Measurements from ENCODE around the gene CAPN7. TPM values are rescaled to one million over a fixed set of nuclear protein-coding genes. Genes with fewer than 3 reads are reported as not detected.

CAPN7 gene
- total RNA-seq, 2 experiments from 2014 or later = 22.2 to 27.5 TPM

DNA sequence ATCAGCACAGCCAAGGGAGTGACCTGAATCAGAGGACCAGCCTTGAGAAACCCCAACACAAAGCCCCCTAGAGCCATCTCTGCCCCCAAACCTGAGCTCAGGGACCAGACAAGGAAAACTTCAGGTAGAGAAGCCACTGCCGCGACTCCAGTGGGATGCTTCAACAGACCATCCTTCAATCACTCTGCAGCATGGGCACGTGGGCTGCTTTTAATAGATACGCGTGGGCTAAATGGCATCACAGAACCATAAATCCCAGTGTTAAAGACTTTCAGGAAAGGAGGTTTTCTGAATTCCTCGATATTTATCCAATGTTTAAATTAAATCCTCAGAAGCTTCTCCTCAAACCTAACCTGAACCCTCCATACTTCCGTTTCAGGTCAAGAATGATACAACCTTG is 95.7 kb downstream of the CAPN7 start:
- intact Hi-C loops (cut with micrococcal nuclease) = no loop called here
- Mint-ChIP-seq H3K36me3 (ENCODE audit: low read depth) (peaks cover 3% of the 10 kb centered on the region), H3K4me3 (no peak overlapping the region), H3K4me1 (ENCODE audit: low read depth) (peaks cover 31% of the 10 kb centered on the region), H3K27ac (no peak overlapping the region), H3K27me3 (no peaks in the 10 kb centered on the region), H3K9me3 (no peaks in the 10 kb centered on the region)
- ATAC-seq = no peak
- TF ChIP-seq, protein P1, sequence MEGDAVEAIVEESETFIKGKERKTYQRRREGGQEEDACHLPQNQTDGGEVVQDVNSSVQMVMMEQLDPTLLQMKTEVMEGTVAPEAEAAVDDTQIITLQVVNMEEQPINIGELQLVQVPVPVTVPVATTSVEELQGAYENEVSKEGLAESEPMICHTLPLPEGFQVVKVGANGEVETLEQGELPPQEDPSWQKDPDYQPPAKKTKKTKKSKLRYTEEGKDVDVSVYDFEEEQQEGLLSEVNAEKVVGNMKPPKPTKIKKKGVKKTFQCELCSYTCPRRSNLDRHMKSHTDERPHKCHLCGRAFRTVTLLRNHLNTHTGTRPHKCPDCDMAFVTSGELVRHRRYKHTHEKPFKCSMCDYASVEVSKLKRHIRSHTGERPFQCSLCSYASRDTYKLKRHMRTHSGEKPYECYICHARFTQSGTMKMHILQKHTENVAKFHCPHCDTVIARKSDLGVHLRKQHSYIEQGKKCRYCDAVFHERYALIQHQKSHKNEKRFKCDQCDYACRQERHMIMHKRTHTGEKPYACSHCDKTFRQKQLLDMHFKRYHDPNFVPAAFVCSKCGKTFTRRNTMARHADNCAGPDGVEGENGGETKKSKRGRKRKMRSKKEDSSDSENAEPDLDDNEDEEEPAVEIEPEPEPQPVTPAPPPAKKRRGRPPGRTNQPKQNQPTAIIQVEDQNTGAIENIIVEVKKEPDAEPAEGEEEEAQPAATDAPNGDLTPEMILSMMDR (IDR thresholded peaks at IDR 0.05) = no peak
- DNase-seq = no peak
- ChIA-PET CTCF (interaction anchor here (0.8 kb wide), 1 partner anchor 34 kb away, joined by 3 read pairs; no protein-coding TSS in a partner anchor), POLR2A (no interaction called here)

Other genes with a start within 250 kb of the CAPN7 start
- gene MRPS25, start 140.9 kb upstream of the CAPN7 start, total RNA-seq = 10 to 100 TPM; 73.9 to 78.2 TPM
- gene RBSN, start 107.1 kb upstream of the CAPN7 start, total RNA-seq = 10 to 100 TPM; 11.3 to 11.8 TPM
- gene SH3BP5, start 126.3 kb downstream of the CAPN7 start, total RNA-seq = 1 to 10 TPM; 2.0 to 2.4 TPM
- 10 to 100 TPM; 17.5 to 19.2 TPM for gene METTL6, start 221.3 kb downstream of the CAPN7 start, total RNA-seq
- gene EAF1, start 221.4 kb downstream of the CAPN7 start, total RNA-seq = 10 to 100 TPM; 19.7 to 21.8 TPM

Measured in activated CD8-positive, alpha-beta T cell treated with anti-CD3 and anti-CD28 coated beads for 36 hours (primary cell).